Activated effector memory CD4-positive, alpha-beta T cell treated with anti-CD3 and anti-CD28 coated beads, Interleukin-2, amount 50 U/mL, for 16 hours (primary cell): ENCODE data around the gene MGAT5B.
A peak's percentile ranks its signal among the peaks of the same experiment; 100 is the strongest.

Source experiments
- DNase-seq: peaks from one replicate; pipeline ENCODE4 v3.0.0-alpha.2; 2020

MGAT5B gene

GRCh38 chr17:76907352-76907751 lies 39.1 kb downstream of the MGAT5B start:
- DNase-seq: no peak

DNA sequence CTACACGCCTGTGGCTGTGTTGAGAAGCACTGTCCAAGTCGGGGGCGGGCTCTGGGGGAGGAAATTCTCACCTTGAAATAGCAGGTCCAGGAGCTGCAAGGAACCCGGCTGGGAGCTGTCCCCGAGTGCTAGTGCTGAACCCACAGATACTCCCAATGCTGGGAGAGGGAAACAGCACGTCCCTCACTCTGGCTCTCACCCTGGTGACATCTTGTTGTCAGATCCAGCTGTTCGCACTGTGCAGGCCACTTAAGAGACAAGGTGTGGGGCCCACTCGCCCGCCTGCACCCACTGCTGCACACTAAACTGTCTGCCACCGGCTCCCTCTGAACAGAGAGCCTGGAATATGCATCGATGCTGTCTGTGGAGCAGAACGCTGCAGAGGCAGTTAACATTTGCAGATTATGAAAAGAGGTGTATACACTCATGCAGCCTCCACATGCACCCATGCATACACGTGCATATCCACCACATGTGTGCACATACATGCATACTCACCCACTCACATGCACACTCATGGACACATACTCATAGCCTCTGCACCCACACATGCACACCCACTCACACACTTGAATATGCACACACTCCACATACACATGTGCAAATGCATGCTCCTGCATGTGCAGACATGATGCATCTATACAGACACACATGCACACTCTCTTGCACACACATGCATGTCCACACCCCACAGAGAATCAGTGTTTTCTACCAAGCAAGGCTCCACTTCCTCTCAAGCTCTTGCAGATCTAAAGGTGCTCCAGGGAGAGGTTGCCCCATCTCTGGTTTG lies 42.0 kb downstream of the MGAT5B start:
- peak; percentile 67 for DNase-seq

- no peak for DNase-seq
These were observed 43.3 kb downstream of the MGAT5B start for GRCh38 chr17:76911299-76912017.

GRCh38 chr17:76912421-76913164 lies 44.4 kb downstream of the MGAT5B start:
- no peak for DNase-seq

- DNase-seq: no peak
These were observed 46.7 kb downstream of the MGAT5B start for GRCh38 chr17:76914937-76915336.

DNA sequence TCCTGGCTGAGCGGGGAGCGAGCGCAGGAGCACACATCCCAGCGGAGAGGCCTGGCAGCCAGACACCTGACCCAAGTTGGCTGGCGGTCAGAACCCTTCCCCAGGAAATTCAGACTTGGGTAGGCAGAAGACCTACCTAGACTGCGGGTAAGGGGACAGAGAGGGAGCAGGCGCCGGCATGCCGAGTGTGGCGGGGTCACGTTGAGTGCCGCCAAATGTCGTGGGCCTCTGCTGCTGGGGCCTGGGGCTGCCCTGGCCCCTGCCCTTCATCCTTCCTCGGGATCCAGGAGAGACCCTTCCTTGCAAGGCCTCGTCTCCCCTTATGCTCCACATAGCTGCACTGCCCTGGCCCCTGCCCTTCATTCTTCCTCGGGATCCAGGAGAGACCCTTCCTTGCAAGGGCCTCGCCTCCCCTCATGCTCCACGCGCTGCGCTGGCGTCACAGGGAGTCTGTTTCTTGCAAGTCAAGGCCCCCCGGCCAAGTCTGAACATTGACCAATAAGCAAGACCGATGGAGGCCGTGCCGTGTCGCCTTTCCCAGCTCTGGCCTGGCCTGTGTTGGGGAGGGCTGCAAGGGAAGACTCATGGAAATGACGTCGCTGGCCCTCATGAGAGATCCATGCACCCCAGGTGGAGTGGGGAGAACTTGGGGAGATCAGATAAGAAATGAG lies 47.8 kb downstream of the MGAT5B start:
- no peak for DNase-seq

- DNase-seq: no peak
These were observed 49.6 kb downstream of the MGAT5B start for GRCh38 chr17:76917829-76918228.

- no peak for DNase-seq
These were observed 50.6 kb downstream of the MGAT5B start for GRCh38 chr17:76918811-76919210.

DNA sequence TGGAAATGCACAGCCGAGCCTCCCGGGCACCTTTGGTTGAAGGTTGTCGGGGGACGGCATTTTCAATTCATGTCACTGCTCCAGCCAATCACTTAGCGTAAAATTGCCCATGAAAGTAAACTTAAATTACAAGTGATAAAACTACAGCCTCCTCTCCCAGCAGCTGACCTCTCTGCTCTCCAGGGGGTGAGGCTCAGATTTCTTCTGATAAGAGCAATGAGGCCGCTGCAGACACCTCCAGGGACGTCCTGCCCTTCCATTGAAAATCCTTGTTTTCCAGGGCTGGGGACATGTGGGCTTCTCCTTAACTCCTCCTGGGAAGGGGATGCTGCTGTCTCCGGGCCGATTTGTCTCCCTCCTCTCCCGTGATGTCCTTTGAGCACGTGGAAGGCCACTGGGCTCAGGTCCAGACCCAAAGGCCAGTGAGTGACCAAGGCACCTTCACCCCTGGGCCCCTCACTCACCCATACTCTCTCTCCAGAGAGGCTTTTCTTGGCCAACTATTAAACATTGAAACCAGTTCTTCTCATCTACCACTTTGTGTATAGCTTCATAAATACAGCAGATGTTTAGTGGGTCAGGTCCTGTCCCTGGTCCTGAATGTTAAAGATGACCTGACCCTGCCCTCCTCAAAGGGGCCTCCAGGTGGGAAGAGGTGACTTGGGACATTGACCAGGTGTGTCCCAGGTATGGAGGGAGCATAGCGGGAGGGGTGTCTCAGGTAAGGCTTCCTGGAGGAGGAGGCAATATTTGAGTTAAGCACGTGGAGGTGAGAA lies 52.3 kb downstream of the MGAT5B start:
- no peak for DNase-seq

DNA sequence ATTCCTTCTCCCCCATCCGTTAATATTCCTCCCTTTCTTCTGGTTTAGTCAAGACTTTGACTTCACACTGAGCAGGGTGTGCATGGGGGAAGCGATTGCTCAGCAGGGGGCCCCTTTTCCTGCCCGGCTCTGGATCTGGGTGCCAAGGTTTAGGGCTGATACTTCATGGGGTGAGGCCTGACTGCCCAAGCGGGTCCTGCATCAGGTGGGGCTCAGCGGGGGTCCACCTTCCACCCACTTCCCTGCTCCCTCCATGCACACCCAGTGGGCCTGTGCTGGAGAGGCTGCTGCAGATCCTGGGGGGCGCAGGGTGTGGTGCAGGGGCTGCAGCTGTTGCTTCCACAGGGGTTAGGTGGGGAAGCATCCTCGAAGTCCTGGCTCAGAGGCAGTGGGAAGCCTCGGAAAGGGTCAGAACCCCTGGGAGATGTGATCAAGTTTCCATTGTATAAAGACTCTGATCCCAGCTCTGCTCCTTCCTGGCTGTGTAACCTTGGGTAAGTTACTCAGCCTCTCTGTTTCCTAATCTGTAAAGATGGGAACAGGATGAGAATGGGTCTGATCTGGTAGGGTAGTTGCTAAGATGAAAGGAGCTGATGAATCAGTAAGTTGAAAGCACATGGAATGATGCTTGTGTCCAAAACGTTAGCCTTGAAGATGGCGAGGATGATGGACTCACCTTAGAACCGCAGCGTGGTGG lies 53.3 kb downstream of the MGAT5B start:
- DNase-seq: no peak

DNA sequence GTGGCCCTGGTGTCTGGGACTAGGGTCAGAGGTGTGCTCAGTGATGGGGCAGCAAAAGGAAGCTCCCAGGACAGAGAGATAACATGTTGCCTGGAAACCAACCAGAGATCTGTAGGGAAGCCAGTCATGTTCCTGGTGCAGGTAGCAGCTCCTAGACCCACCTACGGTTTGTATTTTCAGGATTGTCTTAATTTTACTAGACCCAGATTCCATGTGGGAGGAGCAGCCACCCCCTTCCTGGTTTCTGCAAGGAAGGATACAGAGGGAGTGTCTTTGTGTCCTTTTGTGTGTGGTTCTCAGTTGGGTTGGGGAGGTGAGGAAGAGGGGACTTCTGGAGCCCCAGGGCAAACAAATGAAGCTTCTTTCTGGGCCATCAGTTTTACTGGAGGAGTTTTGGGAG lies 53.9 kb downstream of the MGAT5B start:
- no peak for DNase-seq

GRCh38 chr17:76922967-76923366 lies 54.8 kb downstream of the MGAT5B start:
- DNase-seq: no peak

GRCh38 chr17:76923491-76923890 lies 55.3 kb downstream of the MGAT5B start:
- no peak for DNase-seq

DNA sequence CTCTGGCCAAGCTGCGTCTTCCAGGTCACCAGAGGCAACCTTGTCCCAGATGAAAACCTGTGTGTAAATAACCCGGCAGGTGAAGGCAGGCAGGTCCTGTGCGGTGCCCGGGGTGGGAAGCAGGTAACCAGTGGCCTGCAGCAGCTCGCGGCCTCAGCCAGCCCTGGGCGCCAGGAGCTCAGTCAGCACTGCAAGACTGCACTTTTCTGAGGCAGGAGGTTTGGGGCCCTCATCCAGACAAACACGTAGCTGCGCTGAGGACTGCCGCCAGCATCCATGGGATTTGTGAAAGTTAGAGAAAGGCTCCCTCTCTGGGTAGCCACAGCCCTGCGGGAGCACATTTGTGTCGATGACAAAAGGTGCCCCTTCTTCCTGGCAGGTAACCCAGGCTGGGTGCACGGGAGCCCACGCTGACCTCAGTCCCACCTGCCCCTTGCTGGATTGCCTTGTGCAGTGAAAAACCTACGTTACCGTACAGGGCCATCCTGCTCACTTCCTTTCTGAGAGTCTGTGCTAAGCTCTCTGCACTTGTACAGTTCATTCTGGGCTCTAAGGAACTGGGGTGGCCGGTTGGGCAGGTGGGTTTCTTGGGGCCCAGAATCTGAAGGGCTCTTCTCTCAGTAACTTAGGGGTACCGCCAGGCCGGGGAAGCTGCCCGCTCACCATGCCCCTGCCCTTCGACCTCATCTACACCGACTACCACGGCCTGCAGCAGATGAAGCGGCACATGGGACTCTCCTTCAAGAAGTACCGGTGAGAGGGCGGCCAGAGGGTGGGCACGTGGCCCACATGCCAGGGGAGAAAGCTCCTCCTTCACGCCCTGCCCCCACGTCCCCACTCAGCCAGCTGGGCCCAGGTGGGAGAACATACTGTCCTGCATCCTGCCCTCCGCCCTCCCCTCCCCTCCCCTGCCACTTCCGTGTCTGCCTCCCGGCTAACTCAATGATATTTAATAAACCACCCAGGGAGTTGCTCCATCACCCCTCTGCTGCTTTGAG lies 56.4 kb downstream of the MGAT5B start:
- no peak for DNase-seq

GRCh38 chr17:76925441-76925891 lies 57.3 kb downstream of the MGAT5B start:
- DNase-seq: no peak

- no peak for DNase-seq
These were observed 58.1 kb downstream of the MGAT5B start for GRCh38 chr17:76926237-76926866.

DNA sequence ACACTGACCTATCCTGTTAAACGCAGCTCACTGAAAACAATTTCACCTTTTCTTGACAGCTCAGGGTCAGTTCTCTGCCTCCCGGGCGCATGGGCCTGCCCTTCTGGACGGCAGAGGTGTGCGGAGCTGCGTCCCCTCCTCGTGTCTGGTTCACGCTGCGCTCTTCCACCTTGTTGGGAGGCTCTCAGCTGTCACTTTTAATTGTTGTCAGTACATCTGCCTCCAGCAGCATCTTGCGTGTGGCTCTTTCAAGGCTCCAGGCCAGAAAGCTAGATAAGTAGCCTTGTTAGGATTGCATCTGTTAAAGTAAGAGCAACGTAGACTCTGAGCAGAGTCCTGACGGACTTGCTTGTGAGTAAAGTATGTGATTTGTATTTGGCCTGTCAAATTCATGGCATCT lies 59.4 kb downstream of the MGAT5B start:
- DNase-seq: no peak

- no peak for DNase-seq
These were observed 59.8 kb downstream of the MGAT5B start for GRCh38 chr17:76927982-76928381.

GRCh38 chr17:76929148-76929547 lies 60.9 kb downstream of the MGAT5B start:
- DNase-seq: no peak

- DNase-seq: no peak
These were observed 61.4 kb downstream of the MGAT5B start for GRCh38 chr17:76929601-76930000.
